Measurements from ENCODE around the gene CFAP157.

Gene CFAP157

DNA sequence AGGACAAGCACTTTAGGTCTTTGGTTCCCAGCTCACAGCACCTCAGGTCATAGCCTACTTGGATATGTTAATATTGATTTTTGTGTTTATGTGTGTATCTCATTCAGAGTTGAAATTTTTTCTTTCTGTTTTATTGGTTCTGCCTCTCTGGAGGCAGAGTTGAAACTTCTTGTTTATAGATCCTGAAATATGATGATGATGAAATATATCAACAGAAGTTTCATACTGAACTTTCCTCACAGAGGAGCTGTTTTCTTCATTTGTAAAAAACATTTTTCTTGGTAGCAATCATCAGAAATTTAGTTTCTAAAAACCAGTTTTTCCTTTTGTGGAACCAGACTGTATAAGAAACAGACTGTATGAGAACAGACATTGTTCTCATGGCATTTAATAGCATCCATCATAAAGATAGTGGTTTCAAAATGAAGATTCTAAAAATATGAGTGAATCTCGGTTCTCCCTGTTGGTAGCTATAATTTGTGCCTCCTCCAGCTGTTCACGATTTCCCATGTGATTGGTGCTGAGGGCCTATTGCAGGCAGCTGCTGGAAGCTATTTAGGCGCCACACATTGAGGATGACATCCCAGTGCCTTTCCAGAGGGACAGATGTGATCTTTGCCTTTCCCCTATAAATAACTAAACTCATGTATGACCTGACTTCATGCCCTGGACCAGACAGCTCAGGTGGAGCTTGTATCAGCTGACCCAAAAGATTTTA lies 39.5 kb upstream of the CFAP157 start:
- no peak for DNase-seq (ENCODE audit: low read depth)

DNA sequence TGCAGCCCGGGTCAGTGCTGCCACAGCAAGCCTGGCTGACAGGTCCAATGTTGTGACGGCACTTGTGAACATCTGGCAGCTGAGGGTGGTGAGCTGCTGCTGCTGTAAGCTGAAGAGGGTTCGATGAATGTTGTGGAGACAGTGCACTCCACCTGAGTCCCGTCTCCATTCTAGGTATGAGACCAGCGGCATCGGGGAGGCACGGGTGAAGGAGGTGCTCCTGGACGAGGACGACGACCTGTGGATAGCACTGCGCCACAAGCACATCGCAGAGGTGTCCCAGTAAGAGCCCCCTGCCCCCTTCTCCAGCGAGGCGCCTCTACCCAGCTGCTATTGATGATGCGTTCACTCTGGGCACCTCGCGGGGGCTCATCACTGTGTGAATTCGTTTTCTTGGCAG lies 38.9 kb upstream of the CFAP157 start:
- H3K4me3 ChIP-seq (ENCODE audit: low read depth, low read length) = no peak overlapping the region
- DNase-seq (ENCODE audit: low read depth) = no peak
- TF ChIP-seq, protein P1, sequence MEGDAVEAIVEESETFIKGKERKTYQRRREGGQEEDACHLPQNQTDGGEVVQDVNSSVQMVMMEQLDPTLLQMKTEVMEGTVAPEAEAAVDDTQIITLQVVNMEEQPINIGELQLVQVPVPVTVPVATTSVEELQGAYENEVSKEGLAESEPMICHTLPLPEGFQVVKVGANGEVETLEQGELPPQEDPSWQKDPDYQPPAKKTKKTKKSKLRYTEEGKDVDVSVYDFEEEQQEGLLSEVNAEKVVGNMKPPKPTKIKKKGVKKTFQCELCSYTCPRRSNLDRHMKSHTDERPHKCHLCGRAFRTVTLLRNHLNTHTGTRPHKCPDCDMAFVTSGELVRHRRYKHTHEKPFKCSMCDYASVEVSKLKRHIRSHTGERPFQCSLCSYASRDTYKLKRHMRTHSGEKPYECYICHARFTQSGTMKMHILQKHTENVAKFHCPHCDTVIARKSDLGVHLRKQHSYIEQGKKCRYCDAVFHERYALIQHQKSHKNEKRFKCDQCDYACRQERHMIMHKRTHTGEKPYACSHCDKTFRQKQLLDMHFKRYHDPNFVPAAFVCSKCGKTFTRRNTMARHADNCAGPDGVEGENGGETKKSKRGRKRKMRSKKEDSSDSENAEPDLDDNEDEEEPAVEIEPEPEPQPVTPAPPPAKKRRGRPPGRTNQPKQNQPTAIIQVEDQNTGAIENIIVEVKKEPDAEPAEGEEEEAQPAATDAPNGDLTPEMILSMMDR (IDR thresholded peaks at IDR 0.05; ENCODE audit: low read depth, low read length, missing control alignments) = no peak

More for the DNA sequence above, 39.5 kb upstream of the CFAP157 start:
- TF ChIP-seq, protein P1 (IDR thresholded peaks at IDR 0.05; ENCODE audit: low read depth, low read length, missing control alignments) = no peak
- no peak overlapping the region for H3K4me3 ChIP-seq (ENCODE audit: low read depth, low read length)

DNA sequence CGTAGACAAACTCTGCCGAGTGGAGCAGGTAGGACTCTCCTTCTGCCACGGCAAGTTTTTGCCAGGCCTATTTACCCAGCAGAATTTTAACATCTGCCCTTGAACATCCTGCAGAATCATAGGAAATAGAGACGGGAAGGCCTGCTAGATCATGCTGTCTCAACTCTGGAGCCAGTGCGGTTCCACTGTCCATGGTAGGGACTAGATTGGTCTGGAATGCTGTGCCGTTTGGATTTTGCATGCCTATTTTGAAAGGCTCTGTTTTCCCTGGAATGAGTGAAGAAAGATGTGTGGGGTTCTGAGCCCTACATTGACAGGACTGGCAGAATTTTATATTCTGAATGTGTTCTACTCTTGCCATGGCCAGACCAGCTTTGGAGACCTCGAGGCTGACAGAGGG lies 33.6 kb upstream of the CFAP157 start:
- DNase-seq (ENCODE audit: low read depth) = no peak
- TF ChIP-seq, protein P1 (IDR thresholded peaks at IDR 0.05; ENCODE audit: low read depth, low read length, missing control alignments) = no peak
- no peak overlapping the region for H3K4me3 ChIP-seq (ENCODE audit: low read depth, low read length)

DNA sequence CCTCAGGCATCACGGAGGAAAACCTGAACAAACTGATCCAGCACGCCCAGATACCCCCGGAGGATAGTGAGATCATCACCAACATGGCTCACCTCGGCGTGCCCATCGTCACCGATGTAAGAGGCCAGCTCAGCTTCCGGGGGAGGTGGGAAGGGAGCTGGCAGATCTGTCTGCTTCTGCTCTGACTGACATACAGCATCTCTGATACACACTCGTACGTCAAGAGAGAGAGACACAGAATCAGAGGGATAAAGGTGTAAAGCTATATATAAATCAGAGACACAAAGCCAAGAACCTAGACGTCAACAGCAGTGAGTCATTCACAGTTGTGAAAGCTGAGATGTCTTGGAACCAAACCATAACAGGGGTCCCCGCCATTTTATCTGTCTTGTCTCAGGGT lies 30.1 kb upstream of the CFAP157 start:
- TF ChIP-seq, protein P1 (IDR thresholded peaks at IDR 0.05; ENCODE audit: low read depth, low read length, missing control alignments) = no peak
- H3K4me3 ChIP-seq (ENCODE audit: low read depth, low read length) = no peak overlapping the region
- DNase-seq (ENCODE audit: low read depth) = no peak

DNA sequence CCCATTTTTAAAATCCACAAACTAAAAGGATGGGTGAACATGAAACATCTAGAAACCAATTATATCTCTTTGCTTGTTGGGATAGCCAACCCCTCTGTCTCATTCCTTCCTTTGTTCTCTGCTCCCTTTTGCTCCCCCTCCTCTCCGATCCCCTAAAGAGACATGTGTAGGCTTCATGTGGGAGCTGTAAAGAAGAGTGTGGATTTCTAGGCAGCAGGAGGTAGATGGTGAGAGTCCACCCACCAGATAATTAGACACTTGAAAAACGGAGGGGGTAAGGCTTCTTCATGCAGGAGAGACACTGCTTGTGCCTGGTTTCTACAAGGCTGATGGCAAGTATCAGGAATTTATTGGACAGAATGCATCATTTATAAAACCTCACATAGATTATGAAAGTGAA lies 27.3 kb upstream of the CFAP157 start:
- no peak overlapping the region for H3K4me3 ChIP-seq (ENCODE audit: low read depth, low read length)
- DNase-seq (ENCODE audit: low read depth) = no peak
- TF ChIP-seq, protein P1 (IDR thresholded peaks at IDR 0.05; ENCODE audit: low read depth, low read length, missing control alignments) = no peak

DNA sequence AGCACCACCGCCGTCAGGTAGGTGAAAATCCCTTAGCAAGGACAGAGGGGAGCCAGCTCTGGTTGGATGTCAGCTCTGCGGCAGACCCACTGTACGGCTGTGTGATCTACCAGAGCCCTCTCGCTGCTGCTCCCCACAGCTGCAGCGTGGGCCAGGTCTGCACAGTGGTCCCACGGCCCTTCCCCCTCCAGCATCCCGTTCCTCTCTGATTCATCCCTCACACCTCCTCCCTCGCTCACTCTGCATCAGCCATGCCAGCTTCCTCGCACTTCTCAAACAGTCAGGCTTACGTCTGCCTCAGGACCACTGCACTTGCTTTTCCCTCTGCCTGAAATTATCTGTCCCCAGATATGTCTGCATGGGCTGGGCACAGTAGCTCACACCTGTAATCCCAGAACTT lies 26.6 kb upstream of the CFAP157 start:
- TF ChIP-seq, protein P1 (IDR thresholded peaks at IDR 0.05; ENCODE audit: low read depth, low read length, missing control alignments) = no peak
- H3K4me3 ChIP-seq (ENCODE audit: low read depth, low read length) = no peak overlapping the region
- DNase-seq (ENCODE audit: low read depth) = no peak

DNA sequence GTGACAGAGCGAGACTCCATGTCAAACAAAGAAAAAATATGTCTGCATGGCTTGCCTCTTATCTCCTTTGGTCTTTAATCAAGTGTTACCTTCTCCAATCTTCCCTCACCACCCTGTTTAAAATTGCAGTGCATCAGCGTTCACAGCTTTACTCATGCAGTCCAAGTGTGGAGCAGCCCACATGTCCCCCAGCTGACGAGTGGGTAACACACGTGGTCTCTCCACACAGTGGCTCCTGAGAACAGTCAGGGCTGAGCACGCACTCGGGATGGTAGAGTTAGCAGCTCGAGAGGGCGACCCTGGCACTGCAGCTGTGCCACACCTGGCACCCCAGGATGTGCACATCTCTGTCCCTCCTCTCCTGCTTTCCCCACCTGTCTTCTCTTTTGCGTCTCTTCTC lies 25.9 kb upstream of the CFAP157 start:
- TF ChIP-seq, protein P1 (IDR thresholded peaks at IDR 0.05; ENCODE audit: low read depth, low read length, missing control alignments) = no peak
- no peak overlapping the region for H3K4me3 ChIP-seq (ENCODE audit: low read depth, low read length)
- DNase-seq (ENCODE audit: low read depth) = no peak
